ENCODE measurements around the gene OSBP2.

OSBP2 gene

DNA sequence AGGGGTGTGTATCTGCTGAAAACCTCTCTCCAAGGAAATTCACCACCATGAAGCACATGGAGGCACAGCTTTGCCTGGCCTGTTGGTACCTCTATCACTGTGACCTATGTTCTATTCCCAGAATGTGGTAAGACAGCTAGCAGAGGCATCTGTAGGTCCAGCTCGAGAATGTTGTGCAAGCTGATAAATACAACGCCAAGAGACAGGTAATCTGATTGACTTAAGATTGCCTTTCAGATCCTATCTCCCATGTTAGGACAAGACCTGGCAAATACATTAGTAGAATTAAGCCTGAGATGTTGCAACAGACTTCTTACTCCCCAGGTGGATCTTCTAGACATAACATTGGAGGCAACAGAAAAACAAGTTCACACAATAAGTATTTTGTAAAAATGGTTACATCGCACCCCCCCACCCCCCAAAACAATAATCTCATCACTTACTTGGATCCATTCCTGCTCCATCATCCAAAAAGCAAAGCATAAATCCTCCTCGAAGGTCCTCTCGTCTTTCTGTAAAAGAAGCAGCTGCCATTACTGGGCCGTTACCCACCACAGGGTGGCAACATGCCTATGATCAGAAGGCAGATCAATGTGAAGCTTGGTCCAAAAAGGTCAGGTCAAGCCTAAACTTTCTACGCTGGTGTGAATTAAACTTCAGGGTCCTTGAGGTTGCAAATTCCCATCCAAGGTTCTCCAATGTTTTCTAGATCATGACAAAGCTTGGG is 255.4 kb downstream of the OSBP2 start:
- DNase-seq, result no peak

- no peak for DNase-seq
Observed at GRCh38 chr22:30953206-30953605, 258.5 kb downstream of the OSBP2 start.

DNA sequence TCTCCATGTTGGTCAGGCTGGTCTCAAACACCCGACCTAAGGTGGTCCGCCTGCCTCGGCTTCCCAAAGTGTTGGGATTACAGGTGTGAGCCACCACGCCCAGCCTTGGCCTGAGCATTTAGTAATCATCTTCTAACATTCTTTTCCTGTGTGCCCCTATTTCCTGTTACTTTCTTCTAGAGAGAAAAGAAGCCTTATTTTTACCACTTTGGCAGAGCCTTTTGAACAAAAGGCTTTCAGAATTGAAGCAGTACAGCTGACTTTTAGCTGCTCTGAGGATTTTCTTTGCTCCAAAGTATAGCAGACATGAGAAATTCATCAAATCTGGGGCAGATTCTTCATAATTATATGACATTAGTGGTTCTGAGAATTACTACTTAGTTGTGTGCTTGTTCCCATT is 260.5 kb downstream of the OSBP2 start:
- no peak for DNase-seq

All from HCEC 1CT (cell line).